Measurements from ENCODE around the gene CALD1. TPM values are rescaled to one million over a fixed set of nuclear protein-coding genes. Genes with fewer than 3 reads are reported as not detected.

The CALD1 gene
- total and polyA plus RNA-seq, 7 donors = 16.8 to 59.5 (median 25.0) TPM

DNA sequence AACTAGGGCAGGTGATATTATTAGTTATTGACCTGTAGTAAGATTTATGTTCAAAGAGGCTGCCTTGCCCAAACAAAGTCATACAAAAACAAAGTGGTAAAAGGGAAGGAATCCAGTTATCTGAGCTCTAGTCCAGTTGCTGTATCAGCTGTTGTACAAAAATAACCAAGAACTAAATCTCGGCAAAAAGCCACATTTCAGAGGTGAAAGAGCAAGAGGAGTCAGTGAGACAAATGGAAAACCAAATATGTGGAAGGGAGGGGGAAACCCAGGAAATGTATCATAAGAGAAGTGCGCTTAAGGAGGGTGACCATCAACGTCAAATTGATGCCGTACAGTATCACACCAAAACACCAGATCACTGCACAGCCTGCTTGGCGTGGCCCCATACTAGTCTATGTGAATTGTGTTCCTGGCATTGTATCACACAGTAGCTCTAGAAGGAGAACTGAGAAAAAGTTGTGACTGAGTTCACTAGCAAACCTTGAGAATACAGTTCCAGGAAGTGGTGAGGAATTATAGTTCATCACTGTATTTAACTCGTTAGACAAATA is 213.3 kb downstream of the CALD1 start:
- Histone ChIP-seq H3K36me3 (ENCODE audit: insufficient read depth in 1 of 2, low read depth in 1 of 2) (peaks cover 0 to 50% of the 10 kb centered on the region in 2 donors), H3K27me3 (ENCODE audit: insufficient read depth in 3 of 3, low read length in 2 of 3) (no peaks in the 10 kb centered on the region), H3K9me3 (no peaks in the 10 kb centered on the region), H3K4me1 (peaks cover 16% of the 10 kb centered on the region), H3K4me3 (no peak overlapping the region), H3K27ac (peak overlapping the region; percentile 49)
- TF ChIP-seq, protein P1, sequence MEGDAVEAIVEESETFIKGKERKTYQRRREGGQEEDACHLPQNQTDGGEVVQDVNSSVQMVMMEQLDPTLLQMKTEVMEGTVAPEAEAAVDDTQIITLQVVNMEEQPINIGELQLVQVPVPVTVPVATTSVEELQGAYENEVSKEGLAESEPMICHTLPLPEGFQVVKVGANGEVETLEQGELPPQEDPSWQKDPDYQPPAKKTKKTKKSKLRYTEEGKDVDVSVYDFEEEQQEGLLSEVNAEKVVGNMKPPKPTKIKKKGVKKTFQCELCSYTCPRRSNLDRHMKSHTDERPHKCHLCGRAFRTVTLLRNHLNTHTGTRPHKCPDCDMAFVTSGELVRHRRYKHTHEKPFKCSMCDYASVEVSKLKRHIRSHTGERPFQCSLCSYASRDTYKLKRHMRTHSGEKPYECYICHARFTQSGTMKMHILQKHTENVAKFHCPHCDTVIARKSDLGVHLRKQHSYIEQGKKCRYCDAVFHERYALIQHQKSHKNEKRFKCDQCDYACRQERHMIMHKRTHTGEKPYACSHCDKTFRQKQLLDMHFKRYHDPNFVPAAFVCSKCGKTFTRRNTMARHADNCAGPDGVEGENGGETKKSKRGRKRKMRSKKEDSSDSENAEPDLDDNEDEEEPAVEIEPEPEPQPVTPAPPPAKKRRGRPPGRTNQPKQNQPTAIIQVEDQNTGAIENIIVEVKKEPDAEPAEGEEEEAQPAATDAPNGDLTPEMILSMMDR (IDR thresholded peaks at IDR 0.05) = no peak
- ATAC-seq (peak in 3 of 4 donors; percentile 36 to 68 (median 40)), DNase-seq (no peak)
- WGBS, 3 donors = 29 to 71% (median 36%) methylated on average over 6 of the region's 6 CpGs
- intact Hi-C loops (cut with DNase I) = no loop called here

DNA sequence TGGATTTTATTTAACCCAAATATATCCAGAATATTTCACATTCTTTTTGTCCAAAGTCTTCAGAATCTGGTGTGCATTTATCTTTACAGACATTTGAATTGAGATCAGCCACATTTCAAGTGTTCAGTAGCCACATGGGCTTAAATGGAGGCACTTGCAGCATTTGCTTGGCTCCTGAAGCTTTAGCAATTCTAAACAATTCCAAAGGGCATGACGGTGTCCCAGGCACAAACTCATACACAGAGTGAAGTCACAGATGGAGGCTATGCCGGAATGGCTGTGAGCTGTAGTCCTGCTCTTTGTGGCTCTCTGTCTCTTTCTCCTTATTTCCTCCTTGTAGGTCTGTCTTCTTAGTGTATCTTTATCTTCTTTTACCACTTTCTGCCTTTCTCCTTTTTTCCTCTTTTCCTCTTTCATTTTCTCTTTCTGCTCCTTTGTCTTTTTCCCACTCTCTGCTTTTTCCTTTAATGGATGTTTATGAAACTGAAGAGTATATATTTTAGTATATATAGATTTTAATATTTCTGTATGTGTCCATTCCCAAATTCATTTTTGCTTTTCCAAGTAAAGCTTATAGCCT is 214.5 kb downstream of the CALD1 start:
- no peak for ATAC-seq
- Histone ChIP-seq H3K4me1 (peaks cover 15% of the 10 kb centered on the region), H3K9me3 (no peaks in the 10 kb centered on the region), H3K36me3 (ENCODE audit: insufficient read depth in 1 of 2, low read depth in 1 of 2) (peaks cover 0 to 50% of the 10 kb centered on the region in 2 donors), H3K27me3 (ENCODE audit: insufficient read depth in 3 of 3, low read length in 2 of 3) (no peaks in the 10 kb centered on the region), H3K4me3 (no peak overlapping the region), H3K27ac (no peak overlapping the region)
- intact Hi-C loops (cut with DNase I) = no loop called here
- TF ChIP-seq, protein P1 (IDR thresholded peaks at IDR 0.05) = no peak
- 72 to 88% (median 77%) methylated on average over 2 of the region's 2 CpGs for WGBS, 3 donors
- DNase-seq = no peak

DNA sequence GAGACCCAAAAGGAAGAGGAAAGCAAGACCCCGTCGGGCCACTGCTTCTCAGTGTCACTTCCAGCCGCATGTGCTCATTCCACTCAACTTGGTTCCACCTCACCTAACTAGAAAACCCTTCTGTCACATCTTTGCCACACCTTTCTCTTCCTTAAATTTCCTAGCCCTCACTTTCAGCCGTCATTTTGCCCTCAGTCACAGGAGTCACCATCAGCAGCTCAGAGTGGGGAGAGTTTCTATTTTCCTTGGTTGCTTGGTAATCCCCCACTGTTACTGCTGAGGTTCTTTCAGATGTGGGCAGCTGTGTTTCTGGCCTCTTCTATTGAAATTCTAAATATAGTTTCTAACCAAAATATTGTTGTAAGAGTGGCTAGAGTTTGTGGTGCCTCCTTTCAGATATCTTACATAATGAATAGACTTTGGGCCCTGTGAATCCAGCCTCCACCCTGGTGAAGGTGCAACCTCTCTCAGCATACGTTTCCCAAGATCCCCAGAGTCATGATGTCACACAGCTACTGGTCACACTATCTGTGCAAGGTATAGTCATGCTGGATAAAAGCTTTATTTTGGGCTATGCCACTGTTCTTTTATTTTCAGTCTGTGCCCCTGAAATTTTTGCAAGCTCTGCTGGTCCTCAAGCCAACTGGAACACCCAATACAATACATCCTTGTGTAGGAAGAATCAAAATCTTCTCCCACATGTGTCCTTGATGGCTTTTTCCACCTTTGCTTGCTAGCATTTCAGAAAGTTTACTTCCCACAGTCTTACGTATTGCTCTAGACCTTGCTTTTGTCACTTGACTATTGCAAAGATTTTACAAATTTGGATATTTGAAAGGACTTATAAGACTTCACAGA is 216.0 kb downstream of the CALD1 start:
- intact Hi-C loops (cut with DNase I) = no loop called here

DNA sequence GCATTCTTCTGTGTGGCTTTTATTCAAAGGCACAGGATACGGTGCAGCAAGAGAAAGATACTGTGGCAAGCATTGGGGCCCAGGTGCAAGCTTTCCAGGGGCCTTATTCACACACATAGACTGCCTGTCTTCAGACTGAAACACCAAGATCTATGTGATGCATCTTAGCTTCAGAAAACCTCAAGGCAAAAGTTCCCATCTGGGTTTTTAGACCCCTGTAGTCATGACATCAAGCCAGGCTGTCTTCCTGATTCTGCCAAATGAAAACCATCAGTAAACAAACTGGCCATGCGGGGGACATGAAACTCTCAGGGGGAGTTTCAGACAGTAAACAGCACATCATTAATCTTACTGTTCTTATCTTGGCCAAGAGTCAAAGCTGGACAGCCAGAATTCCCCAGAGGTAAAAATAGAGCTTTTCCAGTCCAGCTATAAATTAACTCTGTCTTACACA is 216.7 kb downstream of the CALD1 start:
- Histone ChIP-seq H3K4me3 (no peak overlapping the region), H3K27ac (no peak overlapping the region), H3K4me1 (peaks cover 15% of the 10 kb centered on the region), H3K36me3 (ENCODE audit: insufficient read depth in 1 of 2, low read depth in 1 of 2) (peaks cover 0 to 33% of the 10 kb centered on the region in 2 donors), H3K9me3 (no peaks in the 10 kb centered on the region), H3K27me3 (ENCODE audit: insufficient read depth in 3 of 3, low read length in 2 of 3) (no peaks in the 10 kb centered on the region)
- WGBS, 3 donors = 61 to 67% (median 62%) methylated on average over 2 of the region's 2 CpGs
- DNase-seq (no peak), ATAC-seq (no peak)
- intact Hi-C loops (cut with DNase I) = no loop called here
- TF ChIP-seq, protein P1 (IDR thresholded peaks at IDR 0.05) = no peak

More for the DNA sequence above, 216.0 kb downstream of the CALD1 start:
- H3K36me3 ChIP-seq (ENCODE audit: insufficient read depth in 1 of 2, low read depth in 1 of 2) = peaks cover 0 to 36% of the 10 kb centered on the region in 2 donors
- H3K27ac ChIP-seq = no peak overlapping the region
- 67 to 84% (median 68%) methylated on average over 6 of the region's 6 CpGs for WGBS, 3 donors
- no peak overlapping the region for H3K4me3 ChIP-seq
- H3K27me3 ChIP-seq (ENCODE audit: insufficient read depth in 3 of 3, low read length in 2 of 3) = no peaks in the 10 kb centered on the region
- TF ChIP-seq, protein P1 (IDR thresholded peaks at IDR 0.05) = no peak
- ATAC-seq (no peak), DNase-seq (no peak)
- H3K9me3 ChIP-seq = no peaks in the 10 kb centered on the region
- peaks cover 15% of the 10 kb centered on the region for H3K4me1 ChIP-seq

Data from psoas muscle (tissue), 8 donors.